ENCODE measurements around the gene FEZ2. TPM values are rescaled to one million over a fixed set of nuclear protein-coding genes. Genes with fewer than 3 reads are reported as not detected.

Gene FEZ2
- total and polyA plus RNA-seq, 3 donors from 2014 or later: 46.2 to 63.6 (median 56.6) TPM

GRCh38 chr2:36550006-36550405 is 48.0 kb downstream of the FEZ2 start:
- Histone ChIP-seq H3K27me3 (no peaks in the 10 kb centered on the region), H3K4me1 (no peaks in the 10 kb centered on the region), H3K36me3 (ENCODE audit: low read depth, missing control alignments) (no peaks in the 10 kb centered on the region), H3K9me3 (no peaks in the 10 kb centered on the region), H3K27ac (no peak overlapping the region), H3K4me3 (no peak overlapping the region)
- TF ChIP-seq POLR2A (IDR thresholded peaks at IDR 0.05) (no peak), CTCF (IDR thresholded peaks at IDR 0.05) (no peak)
- intact Hi-C loops (cut with DNase I; ENCODE audit: low total_unique reads): no loop called here
- WGBS, 2 donors: 97 to 98% methylated on average over 5 of the region's 5 CpGs
- no peak for DNase-seq

GRCh38 chr2:36549165-36549574 is 48.8 kb downstream of the FEZ2 start:
- TF ChIP-seq CTCF (IDR thresholded peaks at IDR 0.05) (no peak), POLR2A (IDR thresholded peaks at IDR 0.05) (no peak)
- no peaks in the 10 kb centered on the region for H3K27me3 ChIP-seq
- no peak for DNase-seq
- WGBS, 2 donors: 79 to 80% methylated on average over 7 of the region's 7 CpGs
- H3K4me3 ChIP-seq: no peak overlapping the region
- no peaks in the 10 kb centered on the region for H3K36me3 ChIP-seq (ENCODE audit: low read depth, missing control alignments)
- H3K27ac ChIP-seq: peak overlapping the region in 1 of 2 donors; percentile 6
- intact Hi-C loops (cut with DNase I; ENCODE audit: low total_unique reads): no loop called here
- H3K4me1 ChIP-seq: no peaks in the 10 kb centered on the region
- no peaks in the 10 kb centered on the region for H3K9me3 ChIP-seq

- Histone ChIP-seq H3K4me3 (no peak overlapping the region), H3K27ac (no peak overlapping the region), H3K36me3 (ENCODE audit: low read depth, missing control alignments) (no peaks in the 10 kb centered on the region), H3K27me3 (no peaks in the 10 kb centered on the region), H3K4me1 (no peaks in the 10 kb centered on the region), H3K9me3 (no peaks in the 10 kb centered on the region)
- DNase-seq: no peak
- WGBS, 2 donors: 90 to 95% methylated on average over 3 of the region's 3 CpGs
- TF ChIP-seq CTCF (IDR thresholded peaks at IDR 0.05): no peak
- TF ChIP-seq POLR2A (IDR thresholded peaks at IDR 0.05): no peak
- intact Hi-C loops (cut with DNase I; ENCODE audit: low total_unique reads): no loop called here
Observed at GRCh38 chr2:36547906-36548305, 50.1 kb downstream of the FEZ2 start.

GRCh38 chr2:36545871-36546416 is 52.0 kb downstream of the FEZ2 start:
- 43 to 59% methylated on average over 1 of the region's 1 CpG for WGBS, 2 donors
- DNase-seq: no peak
- H3K4me1 ChIP-seq: no peaks in the 10 kb centered on the region
- H3K4me3 ChIP-seq: no peak overlapping the region
- no peaks in the 10 kb centered on the region for H3K27me3 ChIP-seq
- TF ChIP-seq POLR2A (IDR thresholded peaks at IDR 0.05): no peak
- TF ChIP-seq CTCF (IDR thresholded peaks at IDR 0.05): no peak
- no peaks in the 10 kb centered on the region for H3K36me3 ChIP-seq (ENCODE audit: low read depth, missing control alignments)
- H3K27ac ChIP-seq: no peak overlapping the region
- H3K9me3 ChIP-seq: no peaks in the 10 kb centered on the region
- intact Hi-C loops (cut with DNase I; ENCODE audit: low total_unique reads): no loop called here

- no peak for TF ChIP-seq POLR2A (IDR thresholded peaks at IDR 0.05)
- TF ChIP-seq CTCF (IDR thresholded peaks at IDR 0.05): no peak
- no peak overlapping the region for H3K27ac ChIP-seq
- intact Hi-C loops (cut with DNase I; ENCODE audit: low total_unique reads): no loop called here
- no peaks in the 10 kb centered on the region for H3K36me3 ChIP-seq (ENCODE audit: low read depth, missing control alignments)
- 82 to 84% methylated on average over 6 of the region's 6 CpGs for WGBS, 2 donors
- no peak overlapping the region for H3K4me3 ChIP-seq
- H3K27me3 ChIP-seq: no peaks in the 10 kb centered on the region
- DNase-seq: no peak
- no peaks in the 10 kb centered on the region for H3K4me1 ChIP-seq
- H3K9me3 ChIP-seq: no peaks in the 10 kb centered on the region
Observed at GRCh38 chr2:36544638-36545338, 53.2 kb downstream of the FEZ2 start.

Measured in testis (tissue), 3 donors.